ENCODE results near the gene CDC25A.
A peak's percentile ranks its signal among the peaks of the same experiment; 100 is the strongest.

The CDC25A gene

DNA sequence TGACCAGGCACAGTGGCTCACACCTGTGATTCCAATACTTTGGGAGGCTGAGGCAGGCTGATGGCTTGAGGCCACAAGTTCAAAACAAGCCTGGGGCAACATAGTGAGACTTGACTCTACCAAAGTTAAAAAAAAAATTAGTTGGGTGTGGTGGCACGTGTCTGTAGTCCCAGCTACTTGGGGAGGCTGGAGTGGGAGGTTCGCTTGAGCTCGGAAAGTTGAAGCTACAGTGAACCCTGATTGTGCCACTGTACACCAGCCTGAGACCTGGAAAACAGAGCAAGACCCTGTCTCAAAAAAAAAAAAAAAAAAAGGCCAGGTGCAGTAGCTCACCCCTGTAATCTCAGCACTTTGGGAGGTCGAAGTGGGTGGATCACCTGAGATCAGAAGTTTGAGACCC is 3.1 kb downstream of the CDC25A start:
- H3K36me3 ChIP-seq (ENCODE audit: control insufficient read depth in 5 of 5, insufficient read depth in 5 of 5, low read length in 5 of 5), result peaks cover 0 to 7% (median 0%) of the 10 kb centered on the region in 5 donors
- H3K4me1 ChIP-seq (ENCODE audit: control insufficient read depth in 5 of 5, insufficient read depth in 5 of 5, low read length in 5 of 5), result peaks cover 6 to 19% (median 15%) of the 10 kb centered on the region in 5 donors
- no peak overlapping the region for H3K4me3 ChIP-seq (ENCODE audit: low read depth in 1 of 5, low read length in 5 of 5)
- H3K9ac ChIP-seq (ENCODE audit: low read length in 5 of 5), result no peak overlapping the region
- no peaks in the 10 kb centered on the region for H3K27me3 ChIP-seq (ENCODE audit: control insufficient read depth in 5 of 5, insufficient read depth in 4 of 5, low read length in 5 of 5)
- H3K27ac ChIP-seq (ENCODE audit: low read depth, low read length), result no peak overlapping the region
- no peaks in the 10 kb centered on the region for H3K9me3 ChIP-seq (ENCODE audit: control insufficient read depth in 5 of 5, low read length in 5 of 5)

- Histone ChIP-seq H3K27ac (ENCODE audit: low read depth, low read length) (no peak overlapping the region), H3K4me3 (ENCODE audit: low read depth in 1 of 5, low read length in 5 of 5) (no peak overlapping the region), H3K9me3 (ENCODE audit: control insufficient read depth in 5 of 5, low read length in 5 of 5) (no peaks in the 10 kb centered on the region), H3K9ac (ENCODE audit: low read length in 5 of 5) (no peak overlapping the region), H3K4me1 (ENCODE audit: control insufficient read depth in 5 of 5, insufficient read depth in 5 of 5, low read length in 5 of 5) (peaks cover 6 to 19% (median 15%) of the 10 kb centered on the region in 5 donors), H3K27me3 (ENCODE audit: control insufficient read depth in 5 of 5, insufficient read depth in 4 of 5, low read length in 5 of 5) (no peaks in the 10 kb centered on the region), H3K36me3 (ENCODE audit: control insufficient read depth in 5 of 5, insufficient read depth in 5 of 5, low read length in 5 of 5) (peaks cover 0 to 7% (median 0%) of the 10 kb centered on the region in 5 donors)
These were observed 3.9 kb downstream of the CDC25A start for GRCh38 chr3:48184299-48184698.

DNA sequence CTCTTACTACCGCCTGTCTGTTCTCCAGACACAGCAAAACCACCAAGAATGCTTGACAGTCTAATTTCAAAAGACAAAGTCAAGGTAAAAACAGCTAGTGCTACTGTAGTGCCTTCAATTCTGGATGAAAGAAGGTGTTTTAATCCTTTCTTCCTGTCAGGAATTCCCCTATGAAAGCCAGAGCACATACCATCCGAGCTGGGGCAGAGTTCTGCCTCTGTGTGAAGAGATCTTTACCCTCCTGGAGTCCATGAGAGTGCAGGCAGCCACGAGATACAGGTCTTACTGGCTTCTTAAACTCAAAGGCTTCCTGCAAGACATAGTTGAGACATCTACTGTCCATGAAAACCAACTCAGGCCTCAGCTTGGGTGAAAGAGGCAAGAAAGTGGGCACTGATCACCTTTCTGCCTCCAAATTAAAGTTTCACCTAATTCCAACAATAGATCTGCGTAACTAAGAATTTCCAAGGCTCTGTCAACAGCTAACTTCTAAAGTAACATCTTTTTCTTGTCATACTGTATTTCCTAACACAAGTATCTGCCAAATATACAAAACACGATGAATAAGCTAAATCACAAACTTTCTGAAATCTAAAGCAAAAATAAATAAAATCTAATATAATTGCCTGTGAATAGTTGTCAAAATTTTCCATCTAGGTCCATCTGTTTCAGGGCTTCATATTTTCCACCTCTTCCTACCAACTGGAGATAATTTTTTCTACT is 7.5 kb downstream of the CDC25A start:
- Histone ChIP-seq H3K36me3 (ENCODE audit: control insufficient read depth in 5 of 5, insufficient read depth in 5 of 5, low read length in 5 of 5) (peaks cover 0 to 9% (median 0%) of the 10 kb centered on the region in 5 donors), H3K9ac (ENCODE audit: low read length in 5 of 5) (no peak overlapping the region)

GRCh38 chr3:48180021-48180420 is 8.2 kb downstream of the CDC25A start:
- Histone ChIP-seq H3K27me3 (ENCODE audit: control insufficient read depth in 5 of 5, insufficient read depth in 4 of 5, low read length in 5 of 5) (no peaks in the 10 kb centered on the region), H3K4me3 (ENCODE audit: low read depth in 1 of 5, low read length in 5 of 5) (no peak overlapping the region), H3K36me3 (ENCODE audit: control insufficient read depth in 5 of 5, insufficient read depth in 5 of 5, low read length in 5 of 5) (peaks cover 0 to 9% (median 0%) of the 10 kb centered on the region in 5 donors), H3K27ac (ENCODE audit: low read depth, low read length) (no peak overlapping the region), H3K4me1 (ENCODE audit: control insufficient read depth in 5 of 5, insufficient read depth in 5 of 5, low read length in 5 of 5) (no peaks in the 10 kb centered on the region), H3K9ac (ENCODE audit: low read length in 5 of 5) (no peak overlapping the region), H3K9me3 (ENCODE audit: control insufficient read depth in 5 of 5, low read length in 5 of 5) (no peaks in the 10 kb centered on the region)

More for the DNA sequence above, 7.5 kb downstream of the CDC25A start:
- H3K27me3 ChIP-seq (ENCODE audit: control insufficient read depth in 5 of 5, insufficient read depth in 4 of 5, low read length in 5 of 5), result no peaks in the 10 kb centered on the region
- no peak overlapping the region for H3K27ac ChIP-seq (ENCODE audit: low read depth, low read length)
- no peaks in the 10 kb centered on the region for H3K4me1 ChIP-seq (ENCODE audit: control insufficient read depth in 5 of 5, insufficient read depth in 5 of 5, low read length in 5 of 5)
- no peak overlapping the region for H3K4me3 ChIP-seq (ENCODE audit: low read depth in 1 of 5, low read length in 5 of 5)
- H3K9me3 ChIP-seq (ENCODE audit: control insufficient read depth in 5 of 5, low read length in 5 of 5), result no peaks in the 10 kb centered on the region

DNA sequence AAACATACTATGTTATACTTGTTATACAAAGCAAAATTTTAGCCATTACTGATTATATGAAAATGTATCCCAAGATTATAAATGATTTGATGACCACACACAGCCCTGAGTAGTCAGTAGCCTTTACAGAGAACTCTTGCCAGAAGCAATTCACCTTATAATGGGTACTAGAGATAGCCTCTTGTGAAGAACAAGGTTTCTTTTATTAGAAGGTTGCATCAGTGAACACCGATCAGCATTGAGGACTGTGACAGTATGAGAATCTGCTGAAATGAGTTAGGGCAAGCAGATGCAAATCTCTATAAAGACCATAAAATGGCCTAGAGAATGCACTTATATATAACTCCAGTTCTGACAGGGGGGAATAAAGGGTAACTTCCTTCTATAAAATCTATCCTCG is 10.1 kb downstream of the CDC25A start:
- Histone ChIP-seq H3K27me3 (ENCODE audit: control insufficient read depth in 5 of 5, insufficient read depth in 4 of 5, low read length in 5 of 5) (no peaks in the 10 kb centered on the region), H3K4me3 (ENCODE audit: low read depth in 1 of 5, low read length in 5 of 5) (no peak overlapping the region), H3K4me1 (ENCODE audit: control insufficient read depth in 5 of 5, insufficient read depth in 5 of 5, low read length in 5 of 5) (no peaks in the 10 kb centered on the region), H3K9ac (ENCODE audit: low read length in 5 of 5) (no peak overlapping the region), H3K36me3 (ENCODE audit: control insufficient read depth in 5 of 5, insufficient read depth in 5 of 5, low read length in 5 of 5) (peaks cover 0 to 12% (median 0%) of the 10 kb centered on the region in 5 donors), H3K27ac (ENCODE audit: low read depth, low read length) (no peak overlapping the region), H3K9me3 (ENCODE audit: control insufficient read depth in 5 of 5, low read length in 5 of 5) (no peaks in the 10 kb centered on the region)

- H3K27ac ChIP-seq (ENCODE audit: low read depth, low read length), result no peak overlapping the region
- H3K9me3 ChIP-seq (ENCODE audit: control insufficient read depth in 5 of 5, low read length in 5 of 5), result no peaks in the 10 kb centered on the region
- H3K4me3 ChIP-seq (ENCODE audit: low read depth in 1 of 5, low read length in 5 of 5), result no peak overlapping the region
- H3K4me1 ChIP-seq (ENCODE audit: control insufficient read depth in 5 of 5, insufficient read depth in 5 of 5, low read length in 5 of 5), result no peaks in the 10 kb centered on the region
- peaks cover 0 to 3% (median 0%) of the 10 kb centered on the region in 5 donors for H3K36me3 ChIP-seq (ENCODE audit: control insufficient read depth in 5 of 5, insufficient read depth in 5 of 5, low read length in 5 of 5)
- H3K9ac ChIP-seq (ENCODE audit: low read length in 5 of 5), result no peak overlapping the region
- H3K27me3 ChIP-seq (ENCODE audit: control insufficient read depth in 5 of 5, insufficient read depth in 4 of 5, low read length in 5 of 5), result no peaks in the 10 kb centered on the region
These were observed 30.3 kb downstream of the CDC25A start for GRCh38 chr3:48157950-48158376.

DNA sequence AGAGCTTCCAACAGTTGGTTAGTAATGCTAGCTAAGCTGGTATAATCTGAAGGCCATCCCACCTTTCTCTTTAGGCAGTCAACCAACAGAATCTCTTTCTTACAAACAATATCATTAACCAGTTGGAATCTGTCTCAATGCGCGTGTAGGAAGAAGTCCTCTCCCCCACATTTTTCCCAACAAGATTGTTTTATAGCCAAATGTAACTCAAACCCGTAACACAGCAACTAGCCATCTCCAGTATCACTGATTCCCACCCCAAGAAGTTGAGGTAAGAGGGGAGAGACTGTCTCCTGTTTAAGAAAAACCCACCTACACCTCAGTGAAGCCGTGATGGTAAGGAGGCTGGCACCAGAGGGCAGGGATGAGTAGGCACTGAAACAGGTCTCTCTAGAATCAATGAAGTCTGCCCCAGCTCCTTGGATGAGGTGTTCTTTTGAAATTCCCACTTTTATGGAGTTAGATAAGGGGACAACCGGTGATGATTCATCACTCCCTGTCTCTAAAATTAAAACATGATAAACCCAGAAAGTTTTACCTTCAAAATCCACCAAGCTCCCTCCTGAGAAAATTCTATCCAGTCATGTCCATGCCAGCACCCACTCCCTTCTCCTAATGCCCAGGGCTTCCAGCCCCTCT is 30.9 kb downstream of the CDC25A start:
- Histone ChIP-seq H3K4me1 (ENCODE audit: control insufficient read depth in 5 of 5, insufficient read depth in 5 of 5, low read length in 5 of 5) (peaks cover 0 to 2% (median 0%) of the 10 kb centered on the region in 5 donors), H3K9me3 (ENCODE audit: control insufficient read depth in 5 of 5, low read length in 5 of 5) (no peaks in the 10 kb centered on the region), H3K36me3 (ENCODE audit: control insufficient read depth in 5 of 5, insufficient read depth in 5 of 5, low read length in 5 of 5) (peaks cover 0 to 3% (median 0%) of the 10 kb centered on the region in 5 donors), H3K4me3 (ENCODE audit: low read depth in 1 of 5, low read length in 5 of 5) (no peak overlapping the region), H3K9ac (ENCODE audit: low read length in 5 of 5) (no peak overlapping the region), H3K27me3 (ENCODE audit: control insufficient read depth in 5 of 5, insufficient read depth in 4 of 5, low read length in 5 of 5) (no peaks in the 10 kb centered on the region), H3K27ac (ENCODE audit: low read depth, low read length) (no peak overlapping the region)

- H3K9me3 ChIP-seq (ENCODE audit: control insufficient read depth in 5 of 5, low read length in 5 of 5), result no peaks in the 10 kb centered on the region
- H3K4me1 ChIP-seq (ENCODE audit: control insufficient read depth in 5 of 5, insufficient read depth in 5 of 5, low read length in 5 of 5), result peaks cover 4 to 12% (median 10%) of the 10 kb centered on the region in 5 donors
- H3K27me3 ChIP-seq (ENCODE audit: control insufficient read depth in 5 of 5, insufficient read depth in 4 of 5, low read length in 5 of 5), result no peaks in the 10 kb centered on the region
- H3K27ac ChIP-seq (ENCODE audit: low read depth, low read length), result no peak overlapping the region
- H3K4me3 ChIP-seq (ENCODE audit: low read depth in 1 of 5, low read length in 5 of 5), result no peak overlapping the region
- H3K9ac ChIP-seq (ENCODE audit: low read length in 5 of 5), result no peak overlapping the region
- no peaks in the 10 kb centered on the region for H3K36me3 ChIP-seq (ENCODE audit: control insufficient read depth in 5 of 5, insufficient read depth in 5 of 5, low read length in 5 of 5)
These were observed 32.1 kb downstream of the CDC25A start for GRCh38 chr3:48156163-48156562.

DNA sequence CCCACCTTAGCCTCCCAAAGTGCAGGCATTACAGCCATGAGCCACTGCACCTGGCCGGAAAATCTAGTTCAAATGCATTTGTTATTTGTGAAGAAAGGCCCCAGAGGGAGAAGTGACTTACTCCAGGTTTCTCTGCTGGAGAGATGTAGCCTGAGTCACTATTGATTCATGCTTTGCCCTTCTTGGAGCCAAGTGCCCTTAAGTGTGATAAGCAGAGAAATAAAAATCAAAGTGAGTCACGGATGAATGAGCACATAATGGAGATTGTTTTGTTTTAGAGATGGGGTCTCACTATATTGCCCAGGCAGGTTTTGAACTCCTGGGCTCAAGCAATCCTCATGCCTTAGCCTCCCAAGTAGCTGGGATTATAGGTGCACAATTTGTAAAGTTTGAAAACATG is 33.1 kb downstream of the CDC25A start:
- H3K9ac ChIP-seq (ENCODE audit: low read length in 5 of 5), result no peak overlapping the region

DNA sequence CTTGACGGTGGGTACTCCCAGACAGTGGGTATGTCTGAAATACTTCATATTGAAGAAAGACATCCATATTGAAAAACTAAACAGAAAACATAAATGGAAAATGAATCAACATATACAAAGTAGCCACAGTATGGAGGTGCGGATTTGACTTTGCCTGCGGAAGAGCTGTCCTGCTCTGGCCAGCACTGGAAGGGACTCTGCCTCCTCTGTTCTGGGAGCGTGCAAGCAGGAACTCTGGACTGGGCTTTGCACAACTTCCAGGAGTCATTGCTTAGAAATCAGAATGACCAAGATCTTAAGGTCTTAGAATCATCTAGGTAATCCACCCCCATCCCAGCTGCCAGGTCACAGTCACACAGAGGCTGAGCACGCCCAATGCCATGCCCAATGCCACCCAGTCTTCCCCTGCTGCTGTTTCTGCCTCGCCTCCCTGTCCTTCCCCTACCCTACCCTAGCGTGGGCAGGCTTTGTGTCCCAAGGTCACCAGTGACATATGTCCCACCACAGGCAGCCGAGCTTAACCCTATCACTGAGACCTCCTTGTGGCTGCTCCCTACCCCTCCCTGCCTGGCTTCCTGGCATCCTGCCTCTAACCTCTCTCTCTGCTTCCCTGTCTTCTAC is 36.3 kb downstream of the CDC25A start:
- Histone ChIP-seq H3K4me3 (ENCODE audit: low read depth in 1 of 5, low read length in 5 of 5) (no peak overlapping the region), H3K36me3 (ENCODE audit: control insufficient read depth in 5 of 5, insufficient read depth in 5 of 5, low read length in 5 of 5) (no peaks in the 10 kb centered on the region), H3K27ac (ENCODE audit: low read depth, low read length) (no peak overlapping the region), H3K27me3 (ENCODE audit: control insufficient read depth in 5 of 5, insufficient read depth in 4 of 5, low read length in 5 of 5) (no peaks in the 10 kb centered on the region), H3K4me1 (ENCODE audit: control insufficient read depth in 5 of 5, insufficient read depth in 5 of 5, low read length in 5 of 5) (peaks cover 8 to 16% (median 14%) of the 10 kb centered on the region in 5 donors), H3K9me3 (ENCODE audit: control insufficient read depth in 5 of 5, low read length in 5 of 5) (no peaks in the 10 kb centered on the region), H3K9ac (ENCODE audit: low read length in 5 of 5) (peak overlapping the region in 2 of 5 donors; percentile 49 to 54)

More for the DNA sequence above, 33.1 kb downstream of the CDC25A start:
- Histone ChIP-seq H3K4me3 (ENCODE audit: low read depth in 1 of 5, low read length in 5 of 5) (no peak overlapping the region), H3K27me3 (ENCODE audit: control insufficient read depth in 5 of 5, insufficient read depth in 4 of 5, low read length in 5 of 5) (no peaks in the 10 kb centered on the region), H3K27ac (ENCODE audit: low read depth, low read length) (no peak overlapping the region), H3K4me1 (ENCODE audit: control insufficient read depth in 5 of 5, insufficient read depth in 5 of 5, low read length in 5 of 5) (peaks cover 8 to 16% (median 14%) of the 10 kb centered on the region in 5 donors), H3K9me3 (ENCODE audit: control insufficient read depth in 5 of 5, low read length in 5 of 5) (no peaks in the 10 kb centered on the region), H3K36me3 (ENCODE audit: control insufficient read depth in 5 of 5, insufficient read depth in 5 of 5, low read length in 5 of 5) (no peaks in the 10 kb centered on the region)

All from subcutaneous abdominal adipose tissue (tissue), 5 donors.